Measurements from ENCODE around the gene RBMS3.

The RBMS3 gene

GRCh38 chr3:29279286-29279685 lies 1.6 kb upstream of the RBMS3 start:
- DNase-seq = no peak

GRCh38 chr3:29279806-29280205 lies 1.1 kb upstream of the RBMS3 start:
- no peak for DNase-seq

DNA sequence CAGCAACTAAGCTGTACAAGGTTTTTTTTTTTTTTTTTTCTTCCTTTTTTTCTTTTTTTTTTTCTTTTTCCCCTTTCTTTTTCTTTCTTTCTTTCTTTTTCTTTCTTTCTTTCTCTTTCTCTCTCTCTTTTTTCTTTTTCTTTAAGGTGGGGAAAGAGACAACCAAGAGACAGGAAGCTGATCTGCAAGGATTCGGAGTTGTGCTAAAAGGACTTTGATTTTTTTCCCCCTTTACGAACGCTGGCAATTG lies 148 bp downstream of the RBMS3 start:
- DNase-seq = no peak

GRCh38 chr3:29281344-29282241 lies 722 bp downstream of the RBMS3 start:
- DNase-seq = no peak

DNA sequence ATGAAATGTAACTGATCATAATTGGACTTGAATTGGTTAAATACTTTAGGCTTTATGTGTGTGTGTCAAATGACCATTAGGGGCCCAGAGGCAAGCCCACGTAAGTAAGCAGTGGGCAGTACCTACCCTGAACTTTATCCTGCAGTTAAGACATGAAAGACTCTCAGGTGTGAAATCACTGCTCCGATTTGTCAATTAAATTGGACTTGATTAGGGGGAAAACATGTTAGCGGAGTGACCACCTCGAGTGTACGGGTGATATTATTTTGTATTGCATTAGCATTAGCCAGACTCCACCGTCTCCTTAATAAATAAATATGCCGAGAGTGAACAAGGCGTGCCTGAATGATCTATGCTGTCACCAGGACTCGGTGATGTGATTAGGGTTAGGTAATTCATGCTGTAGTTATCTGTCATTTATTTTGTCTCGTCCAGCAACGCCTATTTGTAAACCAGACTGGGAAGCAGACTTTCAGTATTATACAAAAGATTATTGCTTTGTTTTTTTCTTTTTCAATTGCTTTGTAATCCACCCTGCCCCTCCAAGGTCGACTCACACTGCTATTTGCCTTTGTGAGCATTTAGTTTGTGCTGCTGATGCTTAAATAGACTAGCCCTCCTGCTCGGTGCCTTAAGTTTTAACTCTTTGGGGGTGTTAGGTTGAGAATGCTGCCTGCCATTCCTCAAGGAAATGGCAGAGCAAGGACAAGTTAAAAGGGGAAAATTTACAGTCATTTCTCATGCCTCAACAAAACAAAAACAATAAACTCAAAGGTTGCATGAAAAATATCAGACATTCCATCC lies 1.8 kb downstream of the RBMS3 start:
- DNase-seq = no peak

DNA sequence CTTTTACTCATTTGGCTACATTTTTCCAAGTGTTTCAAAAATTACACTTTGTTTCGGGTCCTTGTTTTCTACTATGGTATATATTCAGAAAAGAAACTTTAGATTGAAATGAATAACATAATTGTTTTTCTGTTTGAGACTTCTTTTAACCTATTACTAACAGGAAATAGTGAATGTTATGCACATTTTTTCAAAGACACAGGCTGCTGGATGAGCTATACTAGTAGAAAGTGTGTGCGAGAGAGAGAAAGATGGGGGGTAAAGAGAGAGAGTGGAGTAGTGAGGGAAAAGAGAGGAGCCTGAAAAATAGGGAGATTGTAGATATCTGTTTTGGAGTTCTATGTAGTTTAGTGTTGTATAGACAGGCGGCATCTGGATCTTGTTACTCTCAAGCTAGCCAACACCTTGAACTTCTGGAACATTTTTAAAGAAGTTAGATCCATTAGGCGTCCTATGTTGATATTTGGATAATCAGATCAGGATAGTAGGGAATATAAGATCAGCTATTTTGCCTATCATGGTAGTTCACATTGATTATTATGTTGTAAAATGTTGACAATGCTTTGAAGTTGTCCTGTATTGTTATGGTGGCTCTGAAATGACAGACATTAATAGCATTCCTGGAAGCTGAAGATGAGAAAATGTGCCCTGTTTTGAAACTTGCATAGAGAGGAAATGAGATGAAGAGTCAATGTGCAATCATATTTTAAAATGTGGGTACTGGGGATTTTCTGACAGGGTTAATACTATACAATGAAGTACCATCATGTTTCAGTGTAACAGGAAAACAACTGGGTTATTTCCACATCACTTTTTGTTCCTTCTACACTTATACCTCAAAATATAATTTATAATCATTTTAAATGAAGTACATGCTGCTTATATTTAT lies 2.6 kb downstream of the RBMS3 start:
- DNase-seq = no peak

- DNase-seq = no peak
Observed at GRCh38 chr3:29284497-29284896, 3.6 kb downstream of the RBMS3 start.

GRCh38 chr3:29285471-29286071 lies 4.7 kb downstream of the RBMS3 start:
- DNase-seq = no peak

- DNase-seq = no peak
Observed at GRCh38 chr3:29286478-29287240, 5.8 kb downstream of the RBMS3 start.

GRCh38 chr3:29290596-29290995 lies 9.7 kb downstream of the RBMS3 start:
- no peak for DNase-seq

DNA sequence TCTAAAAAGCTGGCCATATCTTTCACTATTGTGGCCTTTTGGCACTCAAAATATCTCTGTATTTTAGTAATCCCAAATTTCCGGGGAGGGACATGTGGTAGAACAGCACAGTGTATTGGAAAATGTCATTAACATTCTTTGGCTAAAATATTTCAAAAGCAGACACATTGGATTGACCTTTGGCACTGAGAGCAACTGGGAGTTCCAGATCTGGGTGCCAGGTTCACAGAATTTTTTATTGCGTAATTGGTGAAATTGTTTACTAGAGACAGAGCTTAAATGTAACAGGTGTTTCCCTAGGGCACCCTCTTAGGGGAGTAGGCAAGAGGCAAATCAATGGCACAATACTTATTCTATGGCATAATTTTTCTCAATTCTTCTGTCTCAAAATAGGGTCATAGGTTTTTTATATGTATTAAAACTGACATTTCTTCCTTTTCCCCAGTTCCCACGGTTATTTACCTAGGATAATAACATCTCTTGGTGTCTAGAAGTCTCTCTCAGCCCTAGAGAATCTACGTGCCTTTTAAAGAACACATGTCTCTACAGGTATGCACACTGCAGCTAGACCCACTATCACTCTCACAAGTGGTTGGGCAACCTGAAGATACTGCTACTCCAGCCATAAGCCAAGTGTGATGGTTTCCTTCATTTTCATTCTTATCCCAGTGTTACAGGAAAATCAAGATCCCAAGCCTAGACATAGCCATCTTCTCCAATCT lies 10.6 kb downstream of the RBMS3 start:
- no peak for DNase-seq

DNA sequence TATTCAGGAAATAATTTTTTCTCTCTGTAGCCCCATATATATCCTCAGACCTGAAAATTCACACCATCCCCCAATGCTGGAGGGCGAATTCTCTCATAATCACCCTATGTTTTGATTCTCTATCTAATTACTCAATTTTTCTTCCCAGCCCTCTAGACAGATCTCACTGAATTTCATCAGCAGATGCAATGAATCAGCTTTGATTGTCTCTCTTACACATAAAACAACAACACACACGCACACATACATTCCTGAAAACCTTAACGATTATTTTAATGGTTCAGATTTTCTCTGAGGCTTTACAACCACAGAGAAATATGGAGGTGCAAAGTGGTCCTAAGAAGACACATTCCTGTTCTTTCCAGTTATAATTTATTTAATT lies 11.1 kb downstream of the RBMS3 start:
- DNase-seq = no peak

DNA sequence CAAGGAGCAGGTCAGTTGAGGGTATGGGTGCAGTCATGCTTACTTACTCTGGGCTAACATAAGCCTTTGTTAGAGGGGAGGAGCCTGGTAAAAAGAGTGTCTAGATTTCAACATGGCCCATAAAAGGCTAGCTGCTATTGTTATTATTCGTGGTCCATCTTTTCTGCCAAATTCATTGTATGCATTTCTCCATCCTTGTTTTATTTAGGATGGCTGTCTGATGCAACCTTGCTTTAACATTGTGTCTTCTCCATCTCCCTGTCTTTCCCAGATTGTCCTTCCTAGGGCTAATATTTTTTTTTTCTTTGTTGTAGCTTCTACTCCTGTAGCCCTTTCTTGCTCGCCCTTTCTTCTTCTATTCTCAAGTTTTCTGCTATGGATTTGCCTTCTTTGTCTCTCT lies 12.6 kb downstream of the RBMS3 start:
- DNase-seq = no peak

DNA sequence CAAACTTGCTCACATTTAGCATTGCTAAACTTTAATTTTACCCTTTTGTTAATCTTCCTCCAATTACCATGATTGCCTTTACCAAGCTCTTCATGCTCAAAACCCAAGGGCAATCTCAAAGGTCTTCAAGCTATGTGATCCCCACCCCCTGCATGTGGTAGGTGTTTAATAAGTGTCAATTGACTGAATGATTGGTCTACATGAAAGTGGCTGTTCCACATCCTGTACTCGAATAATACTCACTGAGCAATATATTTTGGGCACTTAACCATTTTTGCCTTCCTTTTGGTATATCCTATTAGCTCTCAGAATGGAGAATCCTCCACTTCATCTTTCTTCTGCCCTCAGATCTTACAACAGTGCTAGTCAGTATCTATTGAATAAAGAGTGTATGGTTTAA lies 17.1 kb downstream of the RBMS3 start:
- no peak for DNase-seq

DNA sequence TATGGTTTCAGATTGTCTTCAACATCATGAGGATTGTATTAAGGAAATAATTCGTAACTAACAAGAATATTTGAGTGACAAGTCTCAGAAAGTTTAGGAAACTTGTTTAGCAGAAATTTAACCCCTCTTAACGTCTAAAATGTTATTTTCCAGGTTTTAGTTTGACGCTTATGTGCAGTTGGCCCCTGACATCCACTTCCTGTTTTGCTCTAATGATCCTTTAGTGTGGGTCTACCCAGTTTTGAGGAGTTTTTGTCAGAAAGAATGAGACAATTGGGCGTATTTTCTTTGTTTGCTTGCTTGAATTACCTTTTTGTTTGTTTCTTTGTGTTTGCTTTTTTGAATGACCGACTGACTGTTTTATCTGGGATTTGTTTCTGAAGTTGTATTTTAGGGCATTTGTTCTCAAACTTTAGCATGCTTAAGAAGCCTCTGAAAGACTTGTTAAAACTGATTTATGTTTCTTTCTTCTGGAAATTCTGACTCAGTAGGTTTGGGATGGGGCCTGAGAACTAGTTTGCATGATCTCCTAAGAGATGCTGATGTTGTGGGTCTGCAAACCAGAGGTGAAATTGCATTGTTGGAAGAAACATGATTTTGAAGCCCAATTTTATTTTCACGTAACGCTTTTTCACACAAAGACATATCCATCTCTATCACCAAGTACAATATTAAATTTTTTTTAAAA lies 20.6 kb downstream of the RBMS3 start:
- no peak for DNase-seq

GRCh38 chr3:29302619-29303018 lies 21.7 kb downstream of the RBMS3 start:
- no peak for DNase-seq

GRCh38 chr3:29307295-29307694 lies 26.4 kb downstream of the RBMS3 start:
- no peak for DNase-seq

DNA sequence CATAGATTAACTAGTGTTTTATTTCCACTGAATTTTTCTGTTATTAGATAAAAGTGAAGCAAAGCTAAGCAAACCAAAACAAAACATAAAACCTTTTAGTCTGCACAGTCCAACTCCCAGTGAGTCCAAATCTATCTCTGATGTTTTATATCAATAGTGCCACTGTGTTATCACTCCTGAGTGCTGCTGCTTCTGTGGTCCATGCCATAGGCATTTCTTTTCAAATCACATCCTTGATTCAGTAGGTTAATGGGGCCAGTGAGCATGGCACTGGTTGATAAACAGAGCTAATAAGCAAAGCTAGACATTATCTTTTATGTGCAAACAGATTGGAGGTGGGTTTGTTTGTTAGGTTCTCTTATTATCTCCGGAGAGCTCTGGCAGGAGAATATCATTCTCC lies 30.0 kb downstream of the RBMS3 start:
- DNase-seq = no peak

- no peak for DNase-seq
Observed at GRCh38 chr3:29311795-29312194, 30.9 kb downstream of the RBMS3 start.

GRCh38 chr3:29312395-29312794 lies 31.5 kb downstream of the RBMS3 start:
- DNase-seq = no peak

DNA sequence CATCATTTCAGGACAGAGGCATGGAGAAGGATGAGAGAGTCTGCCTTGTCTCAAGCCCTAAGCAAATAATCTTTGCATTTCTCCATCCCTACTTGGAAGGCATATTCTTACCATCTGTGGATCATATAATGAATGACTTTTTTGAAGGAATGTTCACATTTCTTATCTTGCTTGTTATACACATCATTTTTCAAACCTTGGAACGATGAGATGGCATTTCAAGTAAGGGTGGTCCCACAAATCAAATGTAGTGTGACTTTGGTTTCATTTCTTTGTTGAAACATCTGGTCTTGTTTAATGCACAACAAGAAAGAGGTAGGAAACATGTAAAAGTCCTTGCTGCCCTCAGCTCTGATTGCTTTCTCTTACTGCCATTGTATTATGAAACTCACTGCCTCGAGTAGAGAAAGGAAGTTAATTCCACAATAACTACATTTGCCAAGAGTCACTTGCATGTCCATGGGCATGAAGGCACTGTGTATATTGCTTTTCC lies 32.1 kb downstream of the RBMS3 start:
- no peak for DNase-seq

Measured in activated naive CD4-positive, alpha-beta T cell (primary cell).